Effector CD4-positive, alpha-beta T cell (primary cell): Measurements from ENCODE around the gene GPANK1.

Experiments
- DNase-seq: peaks from one replicate; pipeline ENCODE4 v3.0.0-alpha.2; 2020

GPANK1 gene

DNA sequence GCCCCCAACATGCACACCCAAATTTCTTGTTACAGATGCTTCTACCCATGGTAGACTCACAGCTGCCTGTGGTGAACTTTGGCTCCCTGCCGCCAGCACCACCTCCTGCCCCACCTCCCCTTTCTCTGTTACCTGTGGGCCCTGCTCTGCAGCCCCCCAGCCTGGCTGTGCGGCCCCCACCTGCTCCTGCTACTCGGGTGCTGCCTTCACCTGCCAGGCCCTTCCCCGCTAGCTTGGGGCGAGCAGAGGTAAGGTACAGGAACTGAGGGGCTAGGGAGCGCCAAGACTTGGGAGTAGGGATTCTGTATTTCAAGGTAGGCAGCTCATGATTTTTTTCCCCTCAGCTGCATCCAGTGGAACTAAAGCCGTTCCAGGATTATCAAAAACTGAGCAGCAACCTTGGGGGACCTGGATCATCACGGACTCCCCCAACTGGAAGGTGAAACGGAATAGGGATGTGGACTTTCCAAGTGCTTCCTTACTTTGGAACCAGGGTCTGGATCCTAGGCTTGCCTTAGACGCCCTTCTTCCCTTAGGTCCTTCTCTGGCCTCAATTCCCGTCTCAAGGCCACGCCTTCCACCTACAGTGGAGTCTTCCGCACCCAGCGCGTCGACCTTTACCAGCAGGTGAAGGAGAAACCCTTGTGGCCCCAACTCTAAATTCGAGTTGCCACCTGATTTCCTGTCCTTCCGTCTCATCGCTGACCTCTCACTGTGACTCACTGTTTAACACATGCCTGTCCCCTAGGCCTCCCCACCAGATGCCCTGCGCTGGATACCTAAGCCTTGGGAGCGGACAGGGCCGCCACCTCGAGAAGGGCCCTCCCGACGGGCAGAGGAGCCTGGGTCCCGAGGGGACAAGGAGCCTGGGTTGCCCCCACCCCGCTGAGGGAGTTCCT, 27.9 kb downstream of the GPANK1 start:
- DNase-seq: no peak

DNA sequence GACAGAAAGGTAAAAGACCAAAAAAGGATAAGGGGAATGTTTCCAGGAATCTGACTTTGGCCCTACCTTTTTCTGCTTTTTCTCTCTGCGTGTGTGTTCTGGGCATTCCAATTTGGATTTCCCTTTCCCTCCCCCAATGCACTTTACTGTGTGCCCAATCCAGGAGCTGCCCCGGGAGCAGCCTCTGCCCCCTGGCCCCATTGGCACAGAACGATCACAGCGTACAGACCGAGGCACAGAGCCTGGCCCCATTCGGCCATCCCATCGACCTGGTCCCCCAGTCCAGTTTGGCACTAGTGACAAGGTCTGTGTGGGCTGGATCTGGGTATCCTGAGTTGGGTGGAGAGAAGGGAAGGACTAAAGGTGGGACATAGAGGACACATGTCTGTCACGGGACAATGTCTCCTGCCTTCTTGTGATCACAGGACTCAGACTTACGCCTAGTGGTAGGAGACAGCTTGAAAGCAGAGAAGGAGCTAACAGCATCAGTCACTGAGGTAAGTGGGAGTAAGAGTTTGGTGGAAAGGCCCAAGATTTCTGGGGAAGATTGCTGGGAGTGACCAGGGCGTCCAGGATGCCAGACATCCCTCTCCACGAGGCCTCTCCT, 29.7 kb downstream of the GPANK1 start:
- DNase-seq: no peak

DNA sequence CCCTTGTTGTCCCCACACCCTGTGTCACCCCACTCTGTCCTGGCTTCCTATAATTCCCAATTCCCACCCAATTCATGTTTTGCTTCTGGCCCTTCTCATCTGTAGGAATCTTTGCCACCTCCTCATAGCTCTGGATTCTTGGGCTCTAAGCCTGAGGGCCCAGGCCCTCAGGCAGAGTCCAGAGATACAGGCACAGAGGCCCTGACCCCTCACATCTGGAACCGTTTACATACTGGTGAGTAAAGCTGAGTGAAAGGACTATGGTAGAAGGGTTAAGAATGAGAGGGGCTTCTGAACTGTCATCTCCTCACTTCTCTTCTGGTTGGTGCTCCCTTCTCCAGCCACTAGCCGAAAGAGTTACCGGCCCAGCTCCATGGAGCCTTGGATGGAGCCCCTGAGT, 30.7 kb downstream of the GPANK1 start:
- no peak for DNase-seq

DNA sequence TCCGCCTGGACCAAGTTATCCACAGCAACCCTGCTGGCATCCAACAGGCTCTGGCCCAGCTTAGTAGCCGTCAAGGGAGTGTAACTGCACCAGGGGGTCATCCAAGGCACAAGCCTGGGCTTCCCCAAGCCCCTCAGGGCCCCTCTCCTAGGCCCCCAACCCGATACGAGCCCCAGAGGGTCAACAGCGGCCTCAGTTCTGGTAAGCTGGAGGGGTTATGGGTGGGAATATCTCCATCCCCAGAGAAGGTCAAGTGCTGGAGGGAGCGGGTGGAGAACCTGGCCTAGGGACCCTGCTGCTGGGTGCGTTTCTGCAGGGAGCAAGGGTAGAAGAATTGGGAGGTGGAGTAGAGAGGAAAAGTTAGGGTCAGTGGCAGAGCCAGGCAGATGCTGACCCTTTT, 31.4 kb downstream of the GPANK1 start:
- DNase-seq: no peak

DNA sequence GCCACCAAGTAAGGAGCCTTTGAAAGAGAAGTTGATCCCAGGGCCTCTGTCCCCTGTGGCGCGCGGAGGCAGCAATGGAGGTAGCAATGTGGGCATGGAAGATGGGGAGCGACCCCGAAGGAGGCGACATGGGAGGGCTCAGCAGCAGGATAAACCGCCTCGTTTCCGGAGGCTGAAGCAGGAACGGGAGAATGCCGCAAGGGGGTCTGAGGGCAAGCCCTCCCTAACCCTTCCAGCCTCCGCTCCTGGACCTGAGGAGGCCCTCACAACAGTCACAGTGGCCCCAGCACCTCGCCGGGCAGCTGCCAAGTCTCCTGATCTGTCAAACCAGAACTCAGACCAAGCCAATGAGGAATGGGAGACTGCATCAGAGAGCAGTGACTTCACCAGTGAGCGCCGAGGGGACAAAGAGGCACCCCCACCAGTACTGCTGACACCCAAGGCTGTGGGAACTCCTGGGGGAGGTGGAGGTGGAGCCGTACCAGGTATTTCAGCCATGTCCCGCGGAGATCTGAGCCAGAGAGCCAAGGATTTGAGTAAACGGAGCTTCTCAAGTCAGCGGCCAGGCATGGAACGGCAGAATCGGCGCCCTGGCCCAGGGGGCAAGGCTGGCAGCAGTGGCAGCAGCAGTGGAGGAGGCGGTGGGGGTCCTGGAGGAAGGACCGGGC, 32.4 kb downstream of the GPANK1 start:
- no peak for DNase-seq

DNA sequence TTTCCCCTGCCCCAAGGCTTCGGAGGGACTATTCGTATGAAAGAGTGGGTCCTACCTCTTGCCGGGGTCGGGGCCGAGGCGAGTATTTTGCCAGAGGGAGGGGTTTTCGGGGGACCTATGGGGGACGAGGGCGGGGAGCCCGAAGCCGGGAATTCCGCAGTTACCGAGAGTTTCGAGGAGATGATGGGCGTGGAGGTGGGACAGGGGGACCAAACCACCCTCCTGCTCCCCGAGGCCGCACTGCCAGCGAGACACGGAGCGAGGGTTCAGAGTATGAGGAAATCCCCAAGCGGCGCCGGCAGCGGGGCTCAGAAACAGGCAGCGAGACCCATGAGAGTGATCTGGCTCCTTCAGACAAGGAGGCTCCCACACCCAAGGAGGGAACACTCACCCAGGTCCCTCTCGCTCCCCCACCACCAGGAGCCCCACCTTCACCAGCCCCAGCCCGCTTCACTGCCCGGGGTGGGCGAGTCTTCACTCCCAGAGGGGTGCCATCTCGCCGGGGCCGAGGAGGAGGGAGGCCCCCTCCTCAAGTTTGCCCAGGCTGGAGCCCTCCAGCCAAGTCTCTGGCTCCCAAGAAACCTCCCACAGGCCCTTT, 33.0 kb downstream of the GPANK1 start:
- DNase-seq: no peak

DNA sequence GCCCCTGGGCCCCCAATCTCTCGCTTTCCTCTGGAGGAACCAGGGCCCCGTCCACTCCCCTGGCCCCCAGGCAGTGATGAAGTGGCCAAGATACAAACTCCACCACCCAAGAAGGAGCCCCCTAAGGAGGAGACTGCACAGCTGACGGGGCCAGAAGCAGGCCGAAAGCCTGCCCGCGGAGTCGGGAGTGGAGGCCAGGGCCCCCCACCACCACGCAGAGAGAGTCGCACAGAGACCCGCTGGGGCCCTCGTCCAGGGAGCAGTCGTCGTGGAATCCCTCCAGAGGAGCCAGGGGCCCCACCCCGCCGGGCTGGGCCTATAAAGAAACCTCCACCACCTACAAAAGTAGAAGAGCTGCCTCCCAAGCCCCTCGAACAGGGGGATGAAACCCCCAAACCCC, 33.6 kb downstream of the GPANK1 start:
- DNase-seq: no peak

DNA sequence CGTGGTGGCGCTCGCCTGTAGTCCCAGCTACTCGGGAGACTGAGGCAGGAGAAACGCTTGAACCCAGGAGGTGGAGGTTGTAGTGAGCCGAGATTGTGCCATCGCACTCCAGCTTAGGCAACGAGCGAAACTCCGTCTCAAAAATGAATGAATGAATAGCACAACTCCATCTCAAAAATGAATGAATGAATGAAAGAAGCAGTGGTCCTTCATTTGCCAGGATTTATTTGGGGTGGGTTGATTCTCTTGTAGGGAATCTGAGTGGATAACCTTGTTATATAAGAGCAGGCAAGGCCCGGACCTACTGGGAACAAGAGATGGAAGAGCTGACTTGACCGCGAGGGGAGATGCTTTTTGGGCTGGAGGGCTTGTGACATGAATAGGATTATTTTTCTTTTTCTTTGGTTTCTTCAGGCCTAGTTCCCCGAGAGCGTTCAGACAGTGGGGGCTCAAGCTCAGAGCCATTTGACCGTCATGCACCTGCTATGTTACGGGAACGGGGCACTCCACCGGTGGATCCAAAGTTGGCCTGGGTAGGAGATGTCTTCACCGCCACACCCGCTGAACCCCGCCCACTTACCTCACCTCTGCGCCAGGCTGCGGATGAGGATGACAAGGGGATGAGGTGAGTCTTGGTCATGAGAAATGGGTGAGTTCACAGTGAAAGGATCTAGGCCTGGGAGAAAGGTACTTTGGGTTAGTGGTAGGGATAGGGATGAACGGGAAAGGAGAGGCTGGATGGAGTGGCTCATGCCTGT, 34.4 kb downstream of the GPANK1 start:
- DNase-seq: no peak

DNA sequence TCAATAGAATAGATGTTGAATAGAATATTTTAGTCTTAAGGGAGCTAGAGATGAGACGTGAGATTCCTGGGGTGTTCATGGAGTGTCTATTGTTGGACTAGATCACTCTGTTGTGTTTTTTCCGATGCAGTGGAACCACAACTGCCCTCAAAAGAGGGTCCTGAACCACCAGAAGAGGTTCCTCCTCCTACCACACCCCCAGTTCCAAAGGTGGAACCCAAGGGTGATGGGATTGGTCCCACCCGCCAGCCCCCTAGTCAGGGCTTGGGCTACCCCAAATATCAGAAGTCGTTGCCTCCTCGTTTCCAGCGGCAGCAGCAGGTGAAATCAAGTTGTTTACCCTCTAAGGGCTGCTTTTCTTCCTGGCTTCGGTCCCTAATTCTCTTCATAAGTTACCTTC, 35.8 kb downstream of the GPANK1 start:
- no peak for DNase-seq

DNA sequence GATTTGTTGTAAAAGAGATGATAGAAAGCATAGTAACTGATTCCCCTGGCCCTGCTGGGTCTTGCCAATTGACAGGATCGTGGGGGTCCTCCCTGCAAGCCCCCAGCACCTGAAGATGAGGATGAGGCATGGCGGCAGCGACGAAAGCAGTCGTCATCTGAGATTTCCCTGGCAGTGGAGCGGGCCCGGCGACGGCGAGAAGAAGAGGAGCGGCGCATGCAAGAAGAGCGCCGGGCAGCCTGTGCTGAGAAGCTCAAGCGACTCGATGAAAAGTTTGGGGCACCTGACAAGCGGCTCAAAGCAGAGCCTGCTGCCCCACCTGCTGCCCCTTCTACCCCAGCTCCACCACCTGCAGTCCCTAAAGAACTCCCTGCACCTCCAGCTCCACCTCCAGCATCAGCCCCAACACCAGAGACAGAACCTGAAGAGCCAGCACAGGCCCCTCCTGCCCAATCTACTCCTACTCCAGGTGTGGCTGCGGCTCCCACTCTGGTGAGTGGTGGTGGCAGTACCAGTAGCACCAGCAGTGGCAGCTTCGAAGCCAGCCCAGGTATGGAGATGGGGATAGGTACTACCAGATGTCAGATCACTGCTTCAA, 37.0 kb downstream of the GPANK1 start:
- DNase-seq: no peak

DNA sequence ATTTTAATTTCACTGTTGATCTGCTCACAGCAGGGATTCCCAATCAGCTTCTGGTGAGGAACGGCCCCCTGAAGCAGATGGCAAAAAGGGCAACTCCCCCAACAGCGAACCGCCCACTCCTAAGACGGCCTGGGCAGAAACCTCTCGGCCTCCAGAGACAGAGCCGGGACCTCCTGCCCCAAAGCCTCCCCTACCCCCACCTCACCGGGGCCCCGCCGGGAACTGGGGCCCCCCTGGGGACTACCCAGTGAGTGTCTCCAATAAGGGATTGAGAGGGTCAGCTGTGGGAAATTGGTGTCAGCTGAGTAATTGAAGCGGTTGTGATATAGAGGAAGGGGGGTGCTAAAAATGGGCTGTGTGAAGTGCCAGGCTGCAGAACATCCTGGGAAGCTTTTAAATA, 37.8 kb downstream of the GPANK1 start:
- no peak for DNase-seq

DNA sequence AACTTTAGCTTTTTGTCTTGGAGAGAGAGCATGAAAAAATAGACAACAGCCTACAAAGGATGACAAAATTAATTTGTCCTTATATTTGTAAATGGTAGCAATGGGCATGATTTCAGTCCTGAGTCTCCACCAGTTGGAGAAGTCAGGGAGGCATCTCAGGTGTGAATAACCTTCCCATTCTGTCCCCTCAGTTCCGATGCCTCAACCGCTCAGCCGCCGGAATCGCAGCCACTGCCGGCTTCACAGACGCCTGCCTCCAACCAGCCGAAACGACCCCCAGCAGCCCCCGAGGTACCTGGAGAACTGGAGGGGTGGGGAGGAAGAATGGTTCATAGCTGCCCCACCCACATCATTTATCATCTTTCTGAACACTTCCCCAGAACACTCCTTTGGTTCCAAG, 40.7 kb downstream of the GPANK1 start:
- DNase-seq: no peak

DNA sequence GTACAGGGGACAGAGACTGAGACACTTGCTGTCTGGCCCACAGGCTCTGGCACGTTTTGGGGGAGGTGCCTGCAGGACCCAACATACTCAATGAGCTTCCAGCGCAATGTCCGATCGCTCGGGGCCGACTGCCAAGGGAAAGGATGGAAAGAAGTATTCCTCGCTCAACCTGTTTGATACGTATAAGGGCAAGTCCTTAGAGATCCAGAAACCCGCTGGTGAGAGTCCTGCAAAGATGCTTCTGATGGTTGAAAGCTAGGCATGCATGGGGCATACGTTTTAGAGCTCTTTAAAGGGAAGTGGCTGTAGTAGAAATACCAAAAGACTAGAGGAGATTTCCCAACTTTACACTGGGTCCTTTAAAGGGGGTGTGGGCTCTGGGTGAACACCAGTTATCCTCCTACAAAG, 42.1 kb downstream of the GPANK1 start:
- DNase-seq: no peak

DNA sequence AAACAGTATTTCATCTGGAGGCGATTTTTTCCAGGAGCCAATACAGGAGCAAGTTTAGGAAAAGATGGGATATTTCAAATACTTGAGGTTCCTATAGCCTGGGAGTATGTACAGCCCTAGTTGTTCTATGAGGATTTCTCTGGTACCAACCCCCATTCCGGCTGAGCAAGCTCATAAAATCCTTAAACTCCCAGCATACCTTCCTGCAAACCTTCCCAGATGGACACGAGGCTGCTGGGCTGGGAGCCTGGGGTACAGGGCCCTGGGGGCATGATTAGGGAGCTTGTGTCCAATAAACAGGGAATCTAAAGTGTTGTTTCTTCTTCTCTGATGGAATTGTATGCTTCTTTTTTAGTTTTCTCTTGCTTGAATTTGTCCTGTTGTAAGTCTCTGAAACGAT, 42.8 kb downstream of the GPANK1 start:
- DNase-seq: no peak

DNA sequence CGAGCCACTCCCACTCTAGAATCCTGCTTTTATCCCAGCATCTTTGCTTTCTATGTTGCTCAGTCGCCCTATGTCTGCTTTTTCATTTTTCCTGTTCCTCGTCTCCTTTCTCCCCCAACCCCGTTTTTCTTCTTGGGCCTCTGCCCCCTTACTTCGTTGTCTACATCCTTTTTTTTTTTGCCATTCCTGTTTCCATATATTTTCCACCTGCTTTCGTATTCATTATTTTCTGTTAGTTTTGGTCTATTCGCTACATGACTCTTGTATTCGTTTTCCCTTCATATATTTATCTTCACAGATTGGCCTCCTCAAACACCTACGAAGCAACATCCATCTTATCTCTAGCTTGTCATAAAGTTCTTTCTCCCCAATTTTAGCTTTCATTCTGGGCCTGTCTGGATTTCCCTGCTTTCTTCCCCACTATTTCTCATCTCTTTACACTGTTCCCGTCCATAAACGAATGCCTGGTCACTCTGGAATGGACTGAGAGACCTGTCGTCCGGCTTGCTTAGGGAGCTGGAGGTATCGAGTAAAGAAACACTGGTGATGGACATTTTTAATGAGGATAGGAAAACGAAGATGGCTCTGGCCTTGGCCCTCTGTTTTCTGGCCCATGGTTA, 43.4 kb downstream of the GPANK1 start:
- DNase-seq: no peak

DNA sequence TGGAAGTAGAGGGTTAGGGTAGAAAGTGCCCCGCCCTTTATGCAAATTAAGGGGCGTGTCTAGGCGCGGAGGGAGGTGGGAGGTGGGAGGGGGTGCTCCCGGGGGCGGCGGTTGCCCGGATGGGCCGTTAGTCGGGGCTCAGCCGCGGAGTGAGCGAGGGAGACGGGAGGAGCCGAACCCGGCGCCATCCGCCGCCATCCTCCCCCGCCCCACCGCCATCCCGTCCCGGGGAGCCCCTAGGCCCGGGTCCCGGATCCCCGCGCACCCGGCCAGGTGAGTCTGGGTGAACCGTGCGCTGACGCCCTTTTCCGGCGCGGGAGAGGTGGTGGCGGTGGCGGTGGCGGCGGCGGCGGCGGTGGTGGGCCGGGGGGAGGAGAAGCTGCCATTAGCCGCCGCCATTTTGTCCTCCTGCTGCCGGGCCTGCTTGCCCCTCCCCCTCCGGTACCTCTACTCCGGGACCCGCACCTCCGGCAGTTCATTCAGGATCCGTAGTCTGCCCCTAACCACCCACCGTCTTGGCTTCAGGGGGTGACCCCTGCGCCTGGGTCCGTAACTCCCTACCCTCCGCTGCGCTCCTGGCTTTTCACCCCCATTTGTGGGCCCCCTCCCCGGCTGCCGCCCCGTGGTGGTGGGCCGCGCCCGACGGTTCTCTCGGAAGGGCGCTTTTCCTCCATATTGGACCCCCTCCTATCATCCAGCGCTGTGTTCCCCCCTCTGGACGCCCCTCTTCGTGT, 44.0 kb downstream of the GPANK1 start, which contains the start of gene PRRC2A:
Gene PRRC2A, plus strand, starts transcription at position 130 of the 734 bp plus-strand sequence. CDS start 2,075 bp downstream, outside the sequence.
- no peak for DNase-seq

DNA sequence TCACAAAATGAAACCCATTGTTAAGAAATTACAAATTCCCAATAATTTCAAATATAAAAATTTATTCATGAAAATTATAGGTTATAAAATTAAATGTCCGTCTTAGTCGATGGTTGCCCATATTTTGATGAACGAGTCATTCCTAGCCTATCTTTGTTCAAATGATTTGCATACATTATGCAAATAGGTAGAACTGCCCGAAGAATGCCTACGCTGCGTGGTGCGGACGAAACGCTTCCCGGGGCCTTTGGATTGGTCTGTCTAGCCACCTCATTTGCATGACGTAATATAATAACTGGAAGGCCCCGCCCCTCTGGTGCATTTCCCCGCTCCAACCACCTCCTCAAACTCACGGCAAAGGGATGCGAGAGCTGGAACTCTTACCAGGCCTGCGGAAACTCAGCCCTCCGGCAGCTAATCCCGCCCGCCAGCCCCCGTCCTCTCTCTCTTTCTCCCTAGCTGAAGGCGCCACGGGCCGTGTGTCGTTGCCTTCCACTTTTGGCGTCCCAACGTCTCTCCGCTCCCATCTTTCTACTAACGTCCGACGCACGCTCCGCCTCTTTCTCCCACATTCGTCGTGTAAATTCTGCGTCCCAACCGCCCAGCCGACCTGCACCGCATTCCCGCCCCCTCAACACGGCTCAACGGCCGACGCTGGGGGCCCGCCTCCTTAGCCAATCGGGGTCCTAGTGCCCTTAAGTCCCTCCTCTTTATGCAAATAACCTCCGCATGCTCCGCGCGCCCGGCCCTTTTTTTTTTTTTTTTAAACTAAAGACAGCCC, 44.8 kb downstream of the GPANK1 start:
- peak; percentile 94 for DNase-seq

DNA sequence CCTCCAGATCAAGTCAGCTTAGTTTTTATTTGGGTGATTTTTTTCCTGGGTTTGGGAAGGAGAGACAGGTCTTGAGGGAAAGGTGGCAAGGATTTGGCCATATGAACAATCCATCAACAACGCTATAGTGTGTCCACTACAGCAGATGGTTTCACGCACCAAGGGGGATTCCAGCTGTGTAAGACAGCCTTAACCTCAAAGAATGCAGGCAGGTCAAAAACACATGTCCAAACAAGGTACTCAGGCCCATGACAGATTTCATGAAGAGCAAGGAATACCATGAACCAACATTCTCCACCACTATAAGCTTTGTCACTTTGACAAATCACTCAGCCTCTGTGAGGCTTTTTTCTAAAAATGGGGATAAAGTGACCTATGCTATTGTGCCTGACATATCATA, 47.8 kb downstream of the GPANK1 start:
- no peak for DNase-seq

DNA sequence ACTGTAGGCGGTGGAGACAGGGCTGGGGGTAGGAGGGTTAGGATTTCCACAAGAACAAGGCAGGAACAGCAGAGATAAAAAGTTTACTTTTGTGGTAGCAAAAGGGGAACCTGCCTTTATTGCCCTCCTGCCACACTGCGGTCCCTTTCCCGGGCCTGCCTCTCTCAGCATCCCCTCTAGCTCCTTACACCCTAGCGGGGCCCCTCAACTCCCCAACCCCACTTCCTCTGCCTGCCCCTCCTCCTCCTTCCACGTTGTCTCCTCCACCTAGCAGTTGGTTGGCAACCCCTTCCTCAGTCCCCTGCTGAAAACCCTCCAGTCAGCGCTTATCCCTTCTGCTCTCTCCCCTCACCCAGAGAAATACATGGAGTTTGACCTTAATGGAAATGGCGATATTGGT, 49.0 kb downstream of the GPANK1 start:
- DNase-seq: no peak
